ENCODE data around the gene TMEM95. TPM values are rescaled to one million over a fixed set of nuclear protein-coding genes. Genes with fewer than 3 reads are reported as not detected.

TMEM95 gene
- total and polyA plus RNA-seq, 10 of the 15 experiments (the other 5 are each of a cell fraction or from before 2014, with no cell fraction given): 0.05 to 0.28 TPM; not detected in 8

DNA sequence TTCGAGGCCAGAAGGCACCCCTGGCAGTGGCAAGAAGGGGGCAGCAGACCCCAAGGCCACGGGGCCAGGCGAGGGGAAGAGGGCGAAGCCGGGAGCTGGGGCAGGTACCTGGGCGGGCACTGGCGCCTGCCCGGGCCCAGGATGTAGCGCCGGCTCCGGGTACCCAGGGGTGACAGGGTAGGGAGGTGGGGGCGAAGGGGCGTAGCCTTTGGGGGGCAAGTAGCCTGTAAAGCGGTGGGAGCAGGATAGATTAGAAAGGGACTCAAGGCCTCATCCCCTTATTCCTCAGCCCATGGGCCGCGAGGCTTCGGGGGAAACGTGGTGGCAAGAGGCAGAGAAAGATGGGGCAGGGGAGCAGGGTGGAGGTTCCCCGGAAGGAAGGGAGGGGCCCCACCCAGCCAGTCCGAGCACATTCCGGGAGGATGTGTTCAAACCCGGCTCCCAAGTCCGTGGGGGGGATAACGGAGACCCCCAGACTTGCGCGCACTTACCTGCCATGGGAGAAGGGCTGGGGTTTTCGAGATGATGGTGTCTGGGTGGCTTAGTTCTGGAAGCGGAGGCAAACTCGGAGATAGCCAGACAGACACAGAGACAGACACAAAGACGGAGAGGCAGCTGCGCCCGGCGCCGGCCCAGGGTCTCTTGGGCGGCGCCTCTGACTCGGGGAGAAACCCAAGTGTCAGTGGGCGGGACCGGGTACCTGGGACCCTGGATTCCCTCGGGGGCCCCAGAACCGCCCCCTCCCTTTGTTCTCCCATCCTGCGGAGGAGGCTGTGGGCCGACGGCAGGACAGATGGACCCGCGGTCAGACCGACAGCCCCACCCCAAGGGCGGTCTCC is 38.9 kb downstream of the TMEM95 start (continued):
- TF ChIP-seq, protein P1, sequence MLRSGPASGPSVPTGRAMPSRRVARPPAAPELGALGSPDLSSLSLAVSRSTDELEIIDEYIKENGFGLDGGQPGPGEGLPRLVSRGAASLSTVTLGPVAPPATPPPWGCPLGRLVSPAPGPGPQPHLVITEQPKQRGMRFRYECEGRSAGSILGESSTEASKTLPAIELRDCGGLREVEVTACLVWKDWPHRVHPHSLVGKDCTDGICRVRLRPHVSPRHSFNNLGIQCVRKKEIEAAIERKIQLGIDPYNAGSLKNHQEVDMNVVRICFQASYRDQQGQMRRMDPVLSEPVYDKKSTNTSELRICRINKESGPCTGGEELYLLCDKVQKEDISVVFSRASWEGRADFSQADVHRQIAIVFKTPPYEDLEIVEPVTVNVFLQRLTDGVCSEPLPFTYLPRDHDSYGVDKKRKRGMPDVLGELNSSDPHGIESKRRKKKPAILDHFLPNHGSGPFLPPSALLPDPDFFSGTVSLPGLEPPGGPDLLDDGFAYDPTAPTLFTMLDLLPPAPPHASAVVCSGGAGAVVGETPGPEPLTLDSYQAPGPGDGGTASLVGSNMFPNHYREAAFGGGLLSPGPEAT (IDR thresholded peaks at IDR 0.05; ENCODE audit: low read depth): 0 out of 2 replicates have a peak, but pooled peaks have one; percentile 13
- TF ChIP-seq EED (IDR thresholded peaks at IDR 0.05; ENCODE audit: low read depth) (no peak), IKZF2 (IDR thresholded peaks at IDR 0.05) (no peak), CHD2 (IDR thresholded peaks at IDR 0.05; ENCODE audit: borderline replicate concordance, low read depth, low read length) (no peak), HCFC1 (IDR thresholded peaks at IDR 0.05; ENCODE audit: low read length) (no peak), CBFB (IDR thresholded peaks at IDR 0.05; ENCODE audit: low read depth) (no peak), SMC3 (IDR thresholded peaks at IDR 0.05; ENCODE audit: borderline replicate concordance, low read length) (no peak; the same call in 1 of the 2 replicates), EZH2 (IDR thresholded peaks at IDR 0.05; ENCODE audit: borderline replicate concordance, control insufficient read depth, low read depth, low read length) (no peak), DPF2 (IDR thresholded peaks at IDR 0.05) (no peak), NBN (IDR thresholded peaks at IDR 0.05) (no peak; the same call in 1 of the 2 replicates), SIN3A (IDR thresholded peaks at IDR 0.05; ENCODE audit: low read depth, low read length) (no peak), MEF2B (IDR thresholded peaks at IDR 0.05; ENCODE audit: partially characterized antibody, poor library complexity, severe bottlenecking) (peak; percentile 78), IRF4 (IDR thresholded peaks at IDR 0.05; ENCODE audit: low read depth, low read length) (no peak), ASH2L (IDR thresholded peaks at IDR 0.05; ENCODE audit: borderline replicate concordance, low read depth) (no peak), NR2F1 (conservative IDR thresholded peaks at IDR 0.05) (0 out of 2 replicates have a peak, but pooled peaks have one; percentile 22)
- TF ChIP-seq, protein P2, sequence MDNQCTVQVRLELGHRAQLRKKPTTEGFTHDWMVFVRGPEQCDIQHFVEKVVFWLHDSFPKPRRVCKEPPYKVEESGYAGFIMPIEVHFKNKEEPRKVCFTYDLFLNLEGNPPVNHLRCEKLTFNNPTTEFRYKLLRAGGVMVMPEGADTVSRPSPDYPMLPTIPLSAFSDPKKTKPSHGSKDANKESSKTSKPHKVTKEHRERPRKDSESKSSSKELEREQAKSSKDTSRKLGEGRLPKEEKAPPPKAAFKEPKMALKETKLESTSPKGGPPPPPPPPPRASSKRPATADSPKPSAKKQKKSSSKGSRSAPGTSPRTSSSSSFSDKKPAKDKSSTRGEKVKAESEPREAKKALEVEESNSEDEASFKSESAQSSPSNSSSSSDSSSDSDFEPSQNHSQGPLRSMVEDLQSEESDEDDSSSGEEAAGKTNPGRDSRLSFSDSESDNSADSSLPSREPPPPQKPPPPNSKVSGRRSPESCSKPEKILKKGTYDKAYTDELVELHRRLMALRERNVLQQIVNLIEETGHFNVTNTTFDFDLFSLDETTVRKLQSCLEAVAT (IDR thresholded peaks at IDR 0.05): 0 out of 2 replicates have a peak, but pooled peaks have one; percentile 55
- TF ChIP-seq, protein P3, sequence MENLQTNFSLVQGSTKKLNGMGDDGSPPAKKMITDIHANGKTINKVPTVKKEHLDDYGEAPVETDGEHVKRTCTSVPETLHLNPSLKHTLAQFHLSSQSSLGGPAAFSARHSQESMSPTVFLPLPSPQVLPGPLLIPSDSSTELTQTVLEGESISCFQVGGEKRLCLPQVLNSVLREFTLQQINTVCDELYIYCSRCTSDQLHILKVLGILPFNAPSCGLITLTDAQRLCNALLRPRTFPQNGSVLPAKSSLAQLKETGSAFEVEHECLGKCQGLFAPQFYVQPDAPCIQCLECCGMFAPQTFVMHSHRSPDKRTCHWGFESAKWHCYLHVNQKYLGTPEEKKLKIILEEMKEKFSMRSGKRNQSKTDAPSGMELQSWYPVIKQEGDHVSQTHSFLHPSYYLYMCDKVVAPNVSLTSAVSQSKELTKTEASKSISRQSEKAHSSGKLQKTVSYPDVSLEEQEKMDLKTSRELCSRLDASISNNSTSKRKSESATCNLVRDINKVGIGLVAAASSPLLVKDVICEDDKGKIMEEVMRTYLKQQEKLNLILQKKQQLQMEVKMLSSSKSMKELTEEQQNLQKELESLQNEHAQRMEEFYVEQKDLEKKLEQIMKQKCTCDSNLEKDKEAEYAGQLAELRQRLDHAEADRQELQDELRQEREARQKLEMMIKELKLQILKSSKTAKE (IDR thresholded peaks at IDR 0.05; ENCODE audit: low read depth, poor library complexity, severe bottlenecking): peak; percentile 10
- TF ChIP-seq, protein P4, sequence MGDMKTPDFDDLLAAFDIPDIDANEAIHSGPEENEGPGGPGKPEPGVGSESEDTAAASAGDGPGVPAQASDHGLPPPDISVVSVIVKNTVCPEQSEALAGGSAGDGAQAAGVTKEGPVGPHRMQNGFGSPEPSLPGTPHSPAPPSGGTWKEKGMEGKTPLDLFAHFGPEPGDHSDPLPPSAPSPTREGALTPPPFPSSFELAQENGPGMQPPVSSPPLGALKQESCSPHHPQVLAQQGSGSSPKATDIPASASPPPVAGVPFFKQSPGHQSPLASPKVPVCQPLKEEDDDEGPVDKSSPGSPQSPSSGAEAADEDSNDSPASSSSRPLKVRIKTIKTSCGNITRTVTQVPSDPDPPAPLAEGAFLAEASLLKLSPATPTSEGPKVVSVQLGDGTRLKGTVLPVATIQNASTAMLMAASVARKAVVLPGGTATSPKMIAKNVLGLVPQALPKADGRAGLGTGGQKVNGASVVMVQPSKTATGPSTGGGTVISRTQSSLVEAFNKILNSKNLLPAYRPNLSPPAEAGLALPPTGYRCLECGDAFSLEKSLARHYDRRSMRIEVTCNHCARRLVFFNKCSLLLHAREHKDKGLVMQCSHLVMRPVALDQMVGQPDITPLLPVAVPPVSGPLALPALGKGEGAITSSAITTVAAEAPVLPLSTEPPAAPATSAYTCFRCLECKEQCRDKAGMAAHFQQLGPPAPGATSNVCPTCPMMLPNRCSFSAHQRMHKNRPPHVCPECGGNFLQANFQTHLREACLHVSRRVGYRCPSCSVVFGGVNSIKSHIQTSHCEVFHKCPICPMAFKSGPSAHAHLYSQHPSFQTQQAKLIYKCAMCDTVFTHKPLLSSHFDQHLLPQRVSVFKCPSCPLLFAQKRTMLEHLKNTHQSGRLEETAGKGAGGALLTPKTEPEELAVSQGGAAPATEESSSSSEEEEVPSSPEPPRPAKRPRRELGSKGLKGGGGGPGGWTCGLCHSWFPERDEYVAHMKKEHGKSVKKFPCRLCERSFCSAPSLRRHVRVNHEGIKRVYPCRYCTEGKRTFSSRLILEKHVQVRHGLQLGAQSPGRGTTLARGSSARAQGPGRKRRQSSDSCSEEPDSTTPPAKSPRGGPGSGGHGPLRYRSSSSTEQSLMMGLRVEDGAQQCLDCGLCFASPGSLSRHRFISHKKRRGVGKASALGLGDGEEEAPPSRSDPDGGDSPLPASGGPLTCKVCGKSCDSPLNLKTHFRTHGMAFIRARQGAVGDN (IDR thresholded peaks at IDR 0.05): no peak
- TF ChIP-seq, protein P5, sequence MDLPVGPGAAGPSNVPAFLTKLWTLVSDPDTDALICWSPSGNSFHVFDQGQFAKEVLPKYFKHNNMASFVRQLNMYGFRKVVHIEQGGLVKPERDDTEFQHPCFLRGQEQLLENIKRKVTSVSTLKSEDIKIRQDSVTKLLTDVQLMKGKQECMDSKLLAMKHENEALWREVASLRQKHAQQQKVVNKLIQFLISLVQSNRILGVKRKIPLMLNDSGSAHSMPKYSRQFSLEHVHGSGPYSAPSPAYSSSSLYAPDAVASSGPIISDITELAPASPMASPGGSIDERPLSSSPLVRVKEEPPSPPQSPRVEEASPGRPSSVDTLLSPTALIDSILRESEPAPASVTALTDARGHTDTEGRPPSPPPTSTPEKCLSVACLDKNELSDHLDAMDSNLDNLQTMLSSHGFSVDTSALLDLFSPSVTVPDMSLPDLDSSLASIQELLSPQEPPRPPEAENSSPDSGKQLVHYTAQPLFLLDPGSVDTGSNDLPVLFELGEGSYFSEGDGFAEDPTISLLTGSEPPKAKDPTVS (IDR thresholded peaks at IDR 0.05; ENCODE audit: low read depth, low read length): no peak

All from GM12878 (cell line).